ENCODE measurements around the gene SYT7.

DNA sequence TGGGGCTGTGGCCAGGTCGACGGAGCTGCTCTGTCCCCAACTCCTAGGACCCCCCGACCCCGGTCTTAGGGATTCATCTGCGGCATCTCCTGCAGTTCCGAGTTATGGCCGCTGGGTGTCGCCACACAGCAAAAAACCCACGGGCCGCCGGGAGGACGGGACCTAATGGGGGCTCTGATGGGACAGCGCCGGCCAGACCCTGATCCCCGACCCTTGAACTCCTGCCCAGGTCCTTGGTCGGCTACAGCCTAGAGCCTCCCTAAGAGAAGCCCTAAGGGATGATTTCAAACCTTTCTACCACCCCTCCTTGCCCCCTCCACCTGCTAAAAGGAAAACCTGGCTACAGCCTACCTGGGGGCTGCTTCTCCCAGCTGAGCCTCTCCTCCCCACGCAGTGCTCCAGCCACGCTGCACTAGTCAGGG lies 103.1 kb downstream of the SYT7 start:
- TF ChIP-seq, protein P1, sequence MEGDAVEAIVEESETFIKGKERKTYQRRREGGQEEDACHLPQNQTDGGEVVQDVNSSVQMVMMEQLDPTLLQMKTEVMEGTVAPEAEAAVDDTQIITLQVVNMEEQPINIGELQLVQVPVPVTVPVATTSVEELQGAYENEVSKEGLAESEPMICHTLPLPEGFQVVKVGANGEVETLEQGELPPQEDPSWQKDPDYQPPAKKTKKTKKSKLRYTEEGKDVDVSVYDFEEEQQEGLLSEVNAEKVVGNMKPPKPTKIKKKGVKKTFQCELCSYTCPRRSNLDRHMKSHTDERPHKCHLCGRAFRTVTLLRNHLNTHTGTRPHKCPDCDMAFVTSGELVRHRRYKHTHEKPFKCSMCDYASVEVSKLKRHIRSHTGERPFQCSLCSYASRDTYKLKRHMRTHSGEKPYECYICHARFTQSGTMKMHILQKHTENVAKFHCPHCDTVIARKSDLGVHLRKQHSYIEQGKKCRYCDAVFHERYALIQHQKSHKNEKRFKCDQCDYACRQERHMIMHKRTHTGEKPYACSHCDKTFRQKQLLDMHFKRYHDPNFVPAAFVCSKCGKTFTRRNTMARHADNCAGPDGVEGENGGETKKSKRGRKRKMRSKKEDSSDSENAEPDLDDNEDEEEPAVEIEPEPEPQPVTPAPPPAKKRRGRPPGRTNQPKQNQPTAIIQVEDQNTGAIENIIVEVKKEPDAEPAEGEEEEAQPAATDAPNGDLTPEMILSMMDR (IDR thresholded peaks at IDR 0.05) = peak; percentile 87 to 90 (median 88)
- no peak for TF ChIP-seq POLR2A (IDR thresholded peaks at IDR 0.05)
